Suprapubic skin (tissue), 3 donors: ENCODE data around the gene NCOA4.

ENCODE experiments used
- CTCF ChIP-seq, 2 donors: fragments of 200-600 bp in 1 of 2; fragments of 450-650 bp in 1 of 2; sonication (generic) in 1 of 2; IDR thresholded peaks; one replicate each; pipeline ENCODE4 v1.5.1; 2016 to 2019; ENCODE audit warnings: antibody characterized with exemption in 2 of 2, mild to moderate bottlenecking in 1 of 2, moderate library complexity in 1 of 2
- EP300 ChIP-seq: sonication (generic); formaldehyde crosslinking; IDR thresholded peaks from one replicate; pipeline ENCODE4 v1.6.1; 2017; ENCODE audit warnings: antibody characterized with exemption

DNA sequence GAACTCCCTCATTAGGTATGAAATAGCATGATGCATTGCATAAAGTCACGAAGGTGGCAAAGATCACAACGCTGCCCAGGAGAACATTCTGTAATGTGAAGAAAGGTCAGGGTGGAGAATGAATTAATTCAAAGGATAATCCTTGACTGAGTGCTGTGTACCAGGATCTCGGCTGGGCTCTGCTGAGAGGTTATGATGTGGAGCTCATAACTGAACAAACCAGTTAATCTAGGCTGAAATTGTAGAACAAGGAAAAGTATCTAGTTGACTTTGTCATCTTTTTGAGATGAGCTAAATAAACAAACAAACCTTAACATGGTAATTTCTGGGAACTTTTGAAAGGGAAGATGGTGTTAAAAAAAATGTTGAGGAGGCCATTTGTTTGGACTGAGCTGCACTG, 9.6 kb upstream of the NCOA4 start:
- no peak for TF ChIP-seq CTCF (IDR thresholded peaks at IDR 0.05)
- TF ChIP-seq EP300, result no peak
